ENCODE results near the gene PTPRQ. TPM values are rescaled to one million over a fixed set of nuclear protein-coding genes. Genes with fewer than 3 reads are reported as not detected.

PTPRQ gene
- total RNA-seq, 2 donors from 2014 or later: 2.3 to 2.4 TPM

DNA sequence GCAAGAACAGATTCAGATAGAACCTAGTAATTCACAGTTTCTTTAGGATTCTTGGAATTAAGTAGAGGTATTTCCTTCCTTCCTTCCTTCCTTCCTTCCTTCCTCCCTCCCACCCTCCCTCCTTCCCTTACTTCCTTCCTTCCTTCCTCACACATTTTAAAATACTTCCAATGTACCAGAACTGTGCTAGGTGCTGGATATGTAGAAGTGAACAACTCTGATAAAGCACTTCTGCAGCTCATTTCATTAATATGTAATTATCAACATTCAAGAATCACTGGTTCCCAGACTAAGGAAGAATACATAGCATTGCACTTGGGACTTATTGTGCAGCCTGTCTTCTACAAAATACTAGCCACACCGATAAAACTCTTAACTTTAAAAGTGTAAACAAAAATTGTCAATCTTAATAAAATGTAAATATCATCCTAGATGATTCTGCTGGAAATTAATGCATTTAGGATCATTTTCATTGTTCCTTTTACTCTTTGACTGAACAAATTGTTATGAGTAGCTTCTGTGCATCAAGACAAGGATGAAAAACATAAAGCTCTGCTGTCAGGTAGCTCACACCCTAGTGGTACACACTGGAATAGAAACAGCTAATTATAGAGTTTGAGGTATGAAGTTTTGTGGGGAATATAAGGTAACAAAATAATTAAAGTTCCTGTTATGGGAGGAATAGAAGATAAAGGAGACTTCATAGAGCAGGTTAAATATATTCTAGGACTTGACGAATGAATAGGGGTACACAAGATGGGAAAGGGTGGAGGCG, 163.5 kb downstream of the PTPRQ start:
- Histone ChIP-seq H3K36me3 (no peaks in the 10 kb centered on the region), H3K4me3 (no peak overlapping the region), H3K9me3 (no peaks in the 10 kb centered on the region), H3K27me3 (replicated peaks; ENCODE audit: insufficient read depth) (no peaks in the 10 kb centered on the region), H3K27ac (no peak overlapping the region), H3K4me1 (ENCODE audit: control insufficient read depth in 1 of 2, low read depth in 2 of 2) (no peaks in the 10 kb centered on the region)
- no peak for DNase-seq (ENCODE audit: low spot score)
- ATAC-seq (ENCODE audit: insufficient number of reproducible peaks, low FRiP score, low read depth): no peak
- TF ChIP-seq, protein P1, sequence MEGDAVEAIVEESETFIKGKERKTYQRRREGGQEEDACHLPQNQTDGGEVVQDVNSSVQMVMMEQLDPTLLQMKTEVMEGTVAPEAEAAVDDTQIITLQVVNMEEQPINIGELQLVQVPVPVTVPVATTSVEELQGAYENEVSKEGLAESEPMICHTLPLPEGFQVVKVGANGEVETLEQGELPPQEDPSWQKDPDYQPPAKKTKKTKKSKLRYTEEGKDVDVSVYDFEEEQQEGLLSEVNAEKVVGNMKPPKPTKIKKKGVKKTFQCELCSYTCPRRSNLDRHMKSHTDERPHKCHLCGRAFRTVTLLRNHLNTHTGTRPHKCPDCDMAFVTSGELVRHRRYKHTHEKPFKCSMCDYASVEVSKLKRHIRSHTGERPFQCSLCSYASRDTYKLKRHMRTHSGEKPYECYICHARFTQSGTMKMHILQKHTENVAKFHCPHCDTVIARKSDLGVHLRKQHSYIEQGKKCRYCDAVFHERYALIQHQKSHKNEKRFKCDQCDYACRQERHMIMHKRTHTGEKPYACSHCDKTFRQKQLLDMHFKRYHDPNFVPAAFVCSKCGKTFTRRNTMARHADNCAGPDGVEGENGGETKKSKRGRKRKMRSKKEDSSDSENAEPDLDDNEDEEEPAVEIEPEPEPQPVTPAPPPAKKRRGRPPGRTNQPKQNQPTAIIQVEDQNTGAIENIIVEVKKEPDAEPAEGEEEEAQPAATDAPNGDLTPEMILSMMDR (IDR thresholded peaks at IDR 0.05): no peak

DNA sequence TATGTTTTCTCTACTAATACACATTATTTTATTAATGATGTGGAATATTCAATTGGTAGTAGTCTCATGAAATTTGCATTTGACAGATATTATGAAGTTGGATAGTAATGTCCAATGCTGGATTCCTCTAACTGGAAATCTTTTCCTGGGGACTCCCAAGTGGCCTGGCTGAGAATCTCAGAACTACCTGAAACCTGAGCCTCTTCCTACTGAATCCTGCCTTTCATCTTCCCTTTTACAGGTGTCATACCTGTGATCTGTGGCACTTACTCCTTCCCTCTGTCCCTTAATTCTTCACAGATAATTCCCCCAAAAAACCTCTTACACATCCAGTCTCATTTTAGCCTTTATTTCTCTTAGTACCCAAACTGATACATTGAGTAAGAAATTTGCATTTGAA, 173.7 kb downstream of the PTPRQ start:
- no peaks in the 10 kb centered on the region for H3K9me3 ChIP-seq
- no peak overlapping the region for H3K4me3 ChIP-seq
- no peaks in the 10 kb centered on the region for H3K4me1 ChIP-seq (ENCODE audit: control insufficient read depth in 1 of 2, low read depth in 2 of 2)
- no peaks in the 10 kb centered on the region for H3K27me3 ChIP-seq (replicated peaks; ENCODE audit: insufficient read depth)
- DNase-seq (ENCODE audit: low spot score): no peak
- ATAC-seq (ENCODE audit: insufficient number of reproducible peaks, low FRiP score, low read depth): no peak
- H3K27ac ChIP-seq: no peak overlapping the region
- H3K36me3 ChIP-seq: no peaks in the 10 kb centered on the region
- TF ChIP-seq, protein P1 (IDR thresholded peaks at IDR 0.05): no peak

DNA sequence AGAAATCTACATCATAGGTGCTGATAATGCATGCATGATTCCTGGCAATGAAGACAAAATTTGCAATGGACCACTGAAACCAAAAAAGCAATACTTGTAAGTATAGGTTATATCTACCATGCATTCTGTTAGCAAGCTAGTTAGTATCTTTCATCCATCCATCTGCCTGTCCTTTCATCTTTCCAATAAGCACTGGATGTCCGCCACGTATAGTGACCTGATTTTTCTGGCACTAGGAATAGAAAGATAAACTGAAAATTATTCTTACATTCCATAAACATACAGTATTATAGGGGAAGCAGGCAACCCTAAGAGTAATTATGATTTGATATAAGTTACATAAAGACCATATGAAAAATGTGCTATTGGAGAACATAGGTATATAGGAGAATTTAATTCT, 176.2 kb downstream of the PTPRQ start:
- Histone ChIP-seq H3K27me3 (replicated peaks; ENCODE audit: insufficient read depth) (no peaks in the 10 kb centered on the region), H3K9me3 (no peaks in the 10 kb centered on the region), H3K4me1 (ENCODE audit: control insufficient read depth in 1 of 2, low read depth in 2 of 2) (no peaks in the 10 kb centered on the region), H3K4me3 (no peak overlapping the region), H3K27ac (no peak overlapping the region), H3K36me3 (no peaks in the 10 kb centered on the region)
- DNase-seq (ENCODE audit: low spot score): no peak
- no peak for ATAC-seq (ENCODE audit: insufficient number of reproducible peaks, low FRiP score, low read depth)
- TF ChIP-seq, protein P1 (IDR thresholded peaks at IDR 0.05): no peak

DNA sequence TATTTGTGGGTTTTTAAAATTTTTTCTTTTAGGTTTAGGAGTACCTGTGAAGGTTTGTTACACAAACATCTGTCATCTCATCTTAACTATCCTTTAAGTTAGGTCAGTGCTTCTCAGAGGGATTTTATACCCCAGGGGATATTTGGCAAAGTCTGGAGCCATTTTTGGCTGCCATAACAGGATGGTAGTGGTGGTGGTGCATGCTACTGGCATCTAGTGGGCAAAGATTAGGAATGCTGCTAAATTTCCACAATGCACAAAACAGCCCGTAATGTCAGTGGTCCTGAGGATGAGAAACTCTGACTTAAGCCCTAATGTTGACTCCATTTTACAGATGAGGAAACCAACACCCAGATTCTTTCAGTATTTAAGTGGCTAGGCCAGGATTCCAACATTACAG, 178.2 kb downstream of the PTPRQ start:
- DNase-seq (ENCODE audit: low spot score) (no peak), ATAC-seq (ENCODE audit: insufficient number of reproducible peaks, low FRiP score, low read depth) (no peak)
- TF ChIP-seq, protein P1 (IDR thresholded peaks at IDR 0.05): no peak
- Histone ChIP-seq H3K4me1 (ENCODE audit: control insufficient read depth in 1 of 2, low read depth in 2 of 2) (peaks cover 7 to 17% of the 10 kb centered on the region in 2 donors), H3K27me3 (replicated peaks; ENCODE audit: insufficient read depth) (no peaks in the 10 kb centered on the region), H3K27ac (no peak overlapping the region), H3K4me3 (no peak overlapping the region), H3K9me3 (no peaks in the 10 kb centered on the region), H3K36me3 (no peaks in the 10 kb centered on the region)

DNA sequence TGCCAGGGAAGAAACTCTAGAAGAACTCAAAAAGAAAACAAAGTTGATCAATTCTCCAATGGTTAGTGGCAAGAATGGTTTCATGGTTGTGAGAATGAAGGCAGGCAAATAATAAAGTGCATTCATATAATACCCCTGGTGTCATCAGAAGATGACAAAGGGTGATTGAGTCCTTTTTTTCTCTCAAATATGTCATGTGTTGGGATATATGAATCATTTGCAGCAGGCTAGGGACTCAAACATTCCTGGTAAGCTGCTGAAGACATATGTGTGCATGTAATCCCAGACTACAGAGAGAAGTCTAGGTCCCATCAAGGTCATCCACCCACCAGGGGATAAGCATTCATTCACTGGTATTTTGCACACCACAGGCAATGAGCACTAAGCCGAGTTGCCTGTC, 181.0 kb downstream of the PTPRQ start:
- Histone ChIP-seq H3K36me3 (no peaks in the 10 kb centered on the region), H3K9me3 (no peaks in the 10 kb centered on the region), H3K4me1 (ENCODE audit: control insufficient read depth in 1 of 2, low read depth in 2 of 2) (peaks cover 19 to 27% of the 10 kb centered on the region in 2 donors), H3K4me3 (no peak overlapping the region), H3K27me3 (replicated peaks; ENCODE audit: insufficient read depth) (no peaks in the 10 kb centered on the region), H3K27ac (no peak overlapping the region)
- DNase-seq (ENCODE audit: low spot score) (no peak), ATAC-seq (ENCODE audit: insufficient number of reproducible peaks, low FRiP score, low read depth) (no peak)
- TF ChIP-seq, protein P1 (IDR thresholded peaks at IDR 0.05): no peak
